Adrenal gland (tissue), 5 donors: ENCODE measurements around the gene BAMBI.

Source experiments
- CTCF ChIP-seq, 6 experiments: fragments of 450-650 bp in 4 of 6; fragments of 200-600 bp in 2 of 6; sonication (generic) in 1 of 6; IDR thresholded peaks; 1 replicate in 5 of 6; 2 replicates in 1 of 6; pipeline versions ENCODE4 v1.5.1 to v1.8.0; 2016 to 2021; ENCODE audit warnings: antibody characterized with exemption in 6 of 6, mild to moderate bottlenecking in 2 of 6, moderate library complexity in 1 of 6
- POLR2A ChIP-seq, 2 donors: fragments of 450-650 bp; IDR thresholded peaks; one replicate each; pipeline ENCODE4 v1.6.1; 2017; ENCODE audit warnings: antibody characterized with exemption in 2 of 2, mild to moderate bottlenecking in 2 of 2, moderate library complexity in 1 of 2
- donor health status: DM: no; HTN: no; CAD: no.

- TF ChIP-seq CTCF (IDR thresholded peaks at IDR 0.05), result no peak
- TF ChIP-seq POLR2A (IDR thresholded peaks at IDR 0.05), result peak in 1 of 2 donors; percentile 53
Observed at GRCh38 chr10:28722065-28722803, 44.9 kb downstream of the BAMBI start.
